GM19467 (cell line): ENCODE results near the gene SPAG5.

Experiments
- ATAC-seq: cut with Tn5 transposase; IDR thresholded peaks from one replicate; pipeline ENCODE4 v1.9.1; 2021; ENCODE audit warnings: mild to moderate bottlenecking, moderate library complexity; ENCODE audit not compliant: unreplicated experiment

The SPAG5 gene, protein sequence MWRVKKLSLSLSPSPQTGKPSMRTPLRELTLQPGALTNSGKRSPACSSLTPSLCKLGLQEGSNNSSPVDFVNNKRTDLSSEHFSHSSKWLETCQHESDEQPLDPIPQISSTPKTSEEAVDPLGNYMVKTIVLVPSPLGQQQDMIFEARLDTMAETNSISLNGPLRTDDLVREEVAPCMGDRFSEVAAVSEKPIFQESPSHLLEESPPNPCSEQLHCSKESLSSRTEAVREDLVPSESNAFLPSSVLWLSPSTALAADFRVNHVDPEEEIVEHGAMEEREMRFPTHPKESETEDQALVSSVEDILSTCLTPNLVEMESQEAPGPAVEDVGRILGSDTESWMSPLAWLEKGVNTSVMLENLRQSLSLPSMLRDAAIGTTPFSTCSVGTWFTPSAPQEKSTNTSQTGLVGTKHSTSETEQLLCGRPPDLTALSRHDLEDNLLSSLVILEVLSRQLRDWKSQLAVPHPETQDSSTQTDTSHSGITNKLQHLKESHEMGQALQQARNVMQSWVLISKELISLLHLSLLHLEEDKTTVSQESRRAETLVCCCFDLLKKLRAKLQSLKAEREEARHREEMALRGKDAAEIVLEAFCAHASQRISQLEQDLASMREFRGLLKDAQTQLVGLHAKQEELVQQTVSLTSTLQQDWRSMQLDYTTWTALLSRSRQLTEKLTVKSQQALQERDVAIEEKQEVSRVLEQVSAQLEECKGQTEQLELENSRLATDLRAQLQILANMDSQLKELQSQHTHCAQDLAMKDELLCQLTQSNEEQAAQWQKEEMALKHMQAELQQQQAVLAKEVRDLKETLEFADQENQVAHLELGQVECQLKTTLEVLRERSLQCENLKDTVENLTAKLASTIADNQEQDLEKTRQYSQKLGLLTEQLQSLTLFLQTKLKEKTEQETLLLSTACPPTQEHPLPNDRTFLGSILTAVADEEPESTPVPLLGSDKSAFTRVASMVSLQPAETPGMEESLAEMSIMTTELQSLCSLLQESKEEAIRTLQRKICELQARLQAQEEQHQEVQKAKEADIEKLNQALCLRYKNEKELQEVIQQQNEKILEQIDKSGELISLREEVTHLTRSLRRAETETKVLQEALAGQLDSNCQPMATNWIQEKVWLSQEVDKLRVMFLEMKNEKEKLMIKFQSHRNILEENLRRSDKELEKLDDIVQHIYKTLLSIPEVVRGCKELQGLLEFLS

DNA sequence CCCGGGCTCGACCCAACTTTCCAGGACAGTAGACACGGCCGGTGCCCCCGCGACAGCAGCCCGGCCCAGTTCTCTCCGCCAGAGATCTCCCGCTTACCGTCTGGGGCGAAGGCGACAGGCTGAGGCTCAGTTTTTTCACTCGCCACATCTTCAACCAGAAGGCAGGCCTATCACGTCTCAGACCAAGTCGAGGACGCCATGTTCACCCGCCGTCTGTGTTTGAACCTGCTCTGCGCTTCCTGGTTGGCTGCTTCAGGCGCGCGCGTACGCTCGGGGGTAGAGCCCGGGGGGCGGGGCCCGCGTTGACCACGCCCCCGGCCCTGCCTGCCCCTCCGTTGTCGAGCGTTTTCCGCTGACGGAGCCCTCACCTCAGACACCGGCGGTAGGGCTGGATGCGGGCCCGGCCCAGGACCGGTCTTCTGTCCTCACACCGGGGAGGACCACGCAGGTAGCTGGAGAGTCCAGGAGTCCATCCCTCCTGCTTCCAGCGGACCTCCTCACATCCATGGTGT, at the start of gene SPAG5:
Gene SPAG5 (minus strand): TSS at position 227 of the 512 bp plus-strand sequence. CDS start 79 bp downstream, at position 148.
- peak; percentile 78 for ATAC-seq

DNA sequence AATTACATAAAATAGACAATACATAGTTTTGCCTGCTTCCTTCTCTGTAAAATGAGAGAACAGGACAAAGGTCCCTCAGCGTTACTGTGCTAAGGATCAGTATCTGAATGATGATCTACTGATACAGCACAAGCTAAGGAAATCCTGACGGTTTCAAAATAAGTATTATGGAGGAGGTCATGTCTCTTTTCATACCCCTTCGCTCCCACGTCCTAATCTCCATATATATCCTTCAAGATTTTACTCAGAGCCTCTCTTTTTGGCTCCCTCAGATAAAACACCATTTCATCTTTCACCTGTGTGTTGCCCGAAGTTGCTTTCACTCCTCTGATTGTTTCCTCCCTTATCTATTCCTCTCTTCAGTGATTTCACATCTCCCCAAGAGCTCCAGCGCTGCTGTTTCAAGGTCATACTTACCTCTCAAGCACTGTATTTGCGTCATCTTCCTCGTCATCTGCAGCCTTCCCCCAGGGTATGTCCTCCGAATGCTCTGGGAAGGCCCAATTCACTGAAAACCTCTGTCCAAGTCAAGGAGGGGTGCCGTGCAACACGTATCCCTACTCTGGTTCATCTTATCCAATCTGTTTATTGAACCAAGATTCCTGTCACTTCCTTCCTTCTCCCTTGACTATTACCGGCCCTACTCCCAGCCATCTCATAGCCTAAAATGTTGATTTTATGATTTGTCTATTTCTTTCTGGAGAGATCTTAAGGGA, 47.4 kb upstream of the SPAG5 start:
- ATAC-seq: no peak

DNA sequence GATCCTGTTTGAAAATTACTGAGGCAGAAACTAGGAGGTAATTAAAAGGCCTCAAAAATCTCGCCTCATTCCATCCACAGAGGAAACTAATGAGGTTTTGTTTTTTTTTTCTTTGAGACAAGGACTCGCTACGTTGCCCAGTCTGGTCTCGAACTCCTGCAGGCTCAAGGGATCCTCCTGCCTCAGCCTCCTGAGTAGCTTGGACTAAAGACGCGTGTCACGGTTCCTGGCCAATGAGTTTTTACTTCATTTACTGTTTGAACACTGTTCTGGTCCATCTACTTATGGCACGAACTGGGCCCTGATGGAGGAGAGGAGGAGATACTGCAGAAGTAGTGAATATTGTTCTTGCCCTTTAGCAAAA, 46.7 kb upstream of the SPAG5 start:
- ATAC-seq: no peak

DNA sequence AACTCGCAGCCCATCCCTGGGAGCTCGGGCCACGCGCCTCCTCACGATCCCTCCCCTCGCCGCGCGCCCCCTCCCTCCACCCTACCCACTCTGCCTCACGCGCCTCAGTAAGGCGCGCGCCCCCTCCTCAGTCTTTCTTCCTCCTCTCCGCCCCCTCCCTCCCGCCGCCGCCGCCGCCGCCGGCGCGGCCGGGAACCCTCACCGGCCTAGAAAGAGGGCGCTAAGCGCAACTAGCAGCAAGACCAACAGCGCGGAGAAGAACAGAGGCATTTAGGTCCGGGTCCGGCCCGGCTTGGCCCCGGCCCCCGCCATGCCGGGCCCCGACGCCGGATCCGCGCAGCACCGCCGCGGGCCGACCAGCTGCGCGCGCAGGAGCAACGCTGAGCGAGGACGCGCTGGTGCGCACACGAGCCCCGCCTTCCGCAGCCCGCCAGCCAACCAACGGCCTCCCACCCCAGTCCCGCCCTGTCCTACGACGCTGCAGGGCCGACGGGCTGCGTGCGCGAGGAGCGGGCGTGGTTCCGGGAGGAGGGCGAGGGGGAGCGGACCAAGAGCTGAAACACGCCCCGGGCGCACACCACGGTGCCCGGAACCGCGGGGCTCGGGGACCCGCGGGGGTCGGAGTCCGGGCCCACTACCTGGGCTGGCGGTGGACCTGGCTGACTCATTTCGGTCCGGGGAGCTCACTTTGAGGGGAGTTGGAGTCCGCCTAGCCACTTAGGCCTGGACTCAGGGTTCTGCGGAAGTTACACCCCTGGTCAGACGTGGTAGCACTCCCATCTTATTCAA, 46.2 kb upstream of the SPAG5 start, which contains the start of gene BLTP2:
Gene BLTP2 (minus strand): TSS at position 372 of the 789 bp plus-strand sequence. CDS start 102 bp downstream, at position 270.
- ATAC-seq: peak; percentile 87

DNA sequence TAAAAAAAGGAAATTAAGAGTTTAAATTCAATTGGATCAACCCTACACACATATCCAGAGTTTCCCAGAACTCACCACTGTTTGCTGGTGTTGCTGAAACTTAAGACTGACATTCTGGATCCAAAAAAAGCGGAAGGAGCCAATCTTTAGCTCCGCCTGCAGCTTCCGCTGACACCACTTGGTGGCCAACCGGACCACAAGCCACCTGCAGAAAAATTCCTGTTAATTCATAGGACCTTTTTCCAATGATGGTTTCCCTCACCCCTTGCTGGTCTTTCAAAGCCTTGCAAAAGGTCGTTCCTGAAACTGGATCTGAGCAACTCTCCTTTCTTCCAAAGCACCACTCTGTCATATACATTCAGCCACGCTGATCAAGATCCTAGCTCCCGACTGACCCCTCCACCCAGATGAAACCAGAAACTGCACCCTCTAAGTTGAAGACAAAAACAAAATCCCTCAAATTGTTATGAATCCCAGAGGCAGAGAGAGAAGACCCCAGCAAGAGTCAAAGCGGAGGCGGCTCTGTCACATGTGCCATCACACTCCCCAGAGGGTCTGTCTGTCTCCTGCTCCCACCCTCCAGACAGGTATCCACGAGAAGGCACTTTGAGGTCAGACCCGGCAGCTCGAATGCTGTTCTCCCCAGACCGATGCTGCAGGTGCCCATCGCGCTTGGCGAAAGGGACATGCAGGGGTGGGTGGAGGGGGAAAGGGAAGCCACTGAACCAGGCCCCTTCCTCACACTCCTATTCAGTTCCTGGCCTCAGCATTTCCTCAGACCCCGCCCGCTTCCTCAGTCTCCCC, 45.4 kb upstream of the SPAG5 start:
- no peak for ATAC-seq

DNA sequence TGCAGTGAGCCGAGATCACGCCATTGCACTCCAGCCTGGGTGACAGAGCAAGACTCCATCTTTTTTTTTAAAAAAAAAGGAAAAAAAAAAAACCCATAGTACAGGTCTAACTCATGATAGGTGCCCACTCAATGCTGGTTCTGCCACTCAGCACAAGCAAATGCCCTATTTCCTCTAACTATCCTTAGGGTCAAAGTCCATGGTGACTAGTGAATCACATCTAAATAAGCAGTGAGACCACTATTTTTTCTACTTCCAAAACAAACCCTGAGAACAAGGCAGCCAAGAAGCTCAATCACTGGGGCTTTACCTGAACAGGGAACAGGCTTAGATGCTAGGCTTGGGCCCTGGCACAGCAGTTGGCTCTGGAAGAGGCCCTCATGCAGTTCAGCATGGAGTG, 42.8 kb upstream of the SPAG5 start:
- no peak for ATAC-seq

DNA sequence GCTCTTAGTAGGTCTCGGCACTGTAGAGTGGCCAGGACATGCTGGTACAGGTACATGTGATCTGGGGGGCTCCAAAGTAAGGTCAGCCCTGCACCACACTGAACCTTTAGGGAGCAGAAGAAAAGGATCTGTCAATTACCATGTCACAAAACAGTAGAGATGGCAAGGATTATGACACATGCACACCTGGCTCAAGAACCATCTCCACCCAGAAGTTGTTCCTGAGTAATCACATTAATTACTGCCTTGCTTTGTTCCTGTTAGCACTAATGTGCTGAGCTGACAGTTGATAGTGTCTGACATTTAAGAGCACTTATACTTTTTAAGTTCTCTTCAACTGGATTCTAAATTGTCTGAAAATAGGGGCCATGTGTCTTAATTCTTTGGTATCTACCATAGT, 36.7 kb upstream of the SPAG5 start:
- no peak for ATAC-seq

DNA sequence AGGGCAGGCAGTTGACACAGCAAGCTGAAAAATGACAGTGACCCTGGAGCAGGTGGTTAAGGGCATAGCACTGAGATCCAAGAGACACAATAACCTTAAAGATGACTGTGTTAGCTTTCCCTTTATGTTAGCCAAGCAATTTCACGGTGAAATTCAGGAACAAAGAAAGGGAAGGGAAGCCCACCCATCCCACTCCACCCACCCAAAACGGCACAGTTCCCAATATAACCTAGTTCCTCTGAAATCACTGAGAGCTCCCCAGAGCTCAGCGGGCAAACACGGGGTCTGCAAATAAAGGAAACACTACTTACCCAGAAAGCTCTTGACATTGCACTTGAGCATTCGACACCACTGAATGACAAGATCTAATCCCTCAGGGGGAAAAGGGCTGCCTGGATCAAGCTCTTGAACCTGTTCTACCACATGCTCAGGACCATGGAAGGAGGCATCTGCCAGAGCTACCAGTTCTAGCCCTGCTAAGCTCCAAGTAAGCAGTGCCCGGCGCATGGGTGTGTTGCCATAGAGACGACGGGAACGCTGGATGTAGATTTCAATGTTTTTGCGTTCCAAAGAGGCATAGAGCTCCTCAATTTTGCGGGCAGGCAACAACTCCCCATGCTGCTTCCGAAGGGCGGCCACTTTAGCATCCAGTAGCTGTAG, 35.5 kb upstream of the SPAG5 start:
- no peak for ATAC-seq

DNA sequence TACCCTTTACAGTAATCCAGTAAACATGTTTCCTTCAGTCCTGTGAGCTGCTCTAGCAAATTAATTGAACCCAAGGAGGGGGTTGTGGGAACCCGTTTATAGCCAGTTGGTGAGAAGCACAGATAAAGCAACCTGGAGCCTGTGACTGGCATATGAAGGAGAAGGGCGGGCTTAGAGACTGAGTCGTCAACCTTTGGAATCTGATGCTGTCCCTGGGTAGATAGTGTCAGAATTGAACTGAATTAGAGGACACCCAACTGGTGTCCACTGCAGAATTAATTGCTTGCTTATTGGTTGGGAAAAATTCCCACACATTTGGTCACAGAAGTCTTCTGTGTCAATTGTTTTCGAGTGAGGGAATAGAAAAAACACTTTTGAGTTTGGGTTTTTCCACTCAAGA, 28.0 kb upstream of the SPAG5 start:
- ATAC-seq: no peak

DNA sequence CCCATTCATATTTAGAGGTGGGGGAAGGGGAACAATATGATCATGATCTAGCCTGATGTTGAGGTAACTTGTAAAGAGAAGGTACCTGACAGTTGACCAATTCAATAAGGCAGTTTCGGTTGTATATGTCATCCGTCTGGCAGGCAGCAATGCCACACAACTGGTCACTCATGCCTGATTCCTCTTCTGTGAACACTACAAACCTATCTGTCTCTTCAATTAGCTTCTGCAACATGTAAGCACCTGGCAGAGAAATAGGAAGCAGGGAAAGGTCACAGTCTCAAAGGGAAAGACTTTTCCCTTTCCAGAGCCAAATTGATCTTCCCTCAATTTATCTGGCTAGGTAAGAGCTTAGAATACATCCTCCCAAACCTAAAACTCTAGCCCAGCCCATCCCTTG, 25.3 kb upstream of the SPAG5 start:
- ATAC-seq: no peak

DNA sequence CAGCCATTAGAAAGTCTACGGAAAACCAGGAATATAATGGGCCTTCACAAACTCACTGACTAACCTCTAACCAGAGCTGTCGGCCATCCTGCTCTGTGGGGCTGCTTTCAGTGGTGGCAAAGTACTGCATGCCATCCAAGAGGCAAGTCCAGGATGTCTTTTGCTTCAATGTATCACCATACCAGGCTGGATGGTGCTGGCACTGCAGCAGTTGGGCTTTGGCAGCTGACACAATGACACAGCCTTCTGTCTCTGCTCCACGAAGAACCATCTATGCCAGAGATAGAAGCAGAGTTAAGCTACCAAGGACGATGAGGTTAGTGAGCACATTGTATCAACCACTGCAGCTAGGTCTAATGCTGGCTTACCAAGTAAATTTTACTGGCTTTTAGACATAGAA, 24.9 kb upstream of the SPAG5 start:
- ATAC-seq: no peak

DNA sequence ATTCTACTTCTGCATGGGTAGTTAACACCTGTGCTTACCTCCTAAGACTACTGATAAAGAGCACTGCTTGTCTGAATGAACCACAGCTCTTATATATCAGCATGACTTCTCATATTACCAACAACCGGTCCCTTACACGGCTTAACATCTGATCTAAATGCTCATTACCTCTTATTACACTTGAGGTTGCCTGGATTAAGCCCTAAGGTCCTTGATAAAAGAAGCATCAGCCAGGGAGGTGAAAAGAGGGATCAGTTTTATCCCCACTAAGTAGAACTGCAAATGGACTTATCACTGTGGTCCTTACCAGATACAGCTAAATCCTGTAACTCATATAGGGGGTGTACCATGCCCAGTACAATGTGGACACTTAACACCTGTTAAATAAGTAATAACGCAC, 23.4 kb upstream of the SPAG5 start:
- ATAC-seq: no peak

DNA sequence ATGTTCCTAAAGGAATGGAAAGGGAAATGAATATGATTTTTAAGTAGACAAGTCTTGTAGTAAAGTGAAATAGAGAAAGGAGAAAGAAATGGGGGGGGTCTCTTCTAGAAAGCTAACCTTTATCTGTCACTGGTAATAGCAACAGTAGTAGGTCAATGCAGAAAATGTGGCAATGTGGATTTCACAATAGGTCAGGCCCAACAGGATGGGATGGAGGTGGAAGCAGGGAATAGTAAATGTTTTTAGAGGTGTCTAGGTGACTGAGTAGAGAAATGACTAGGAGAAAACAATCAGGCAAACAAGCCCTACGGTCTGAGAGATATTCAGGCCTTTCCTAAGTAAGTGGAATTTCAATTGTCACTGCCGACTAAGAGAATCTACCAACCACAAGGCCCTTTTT, 21.2 kb upstream of the SPAG5 start:
- no peak for ATAC-seq

DNA sequence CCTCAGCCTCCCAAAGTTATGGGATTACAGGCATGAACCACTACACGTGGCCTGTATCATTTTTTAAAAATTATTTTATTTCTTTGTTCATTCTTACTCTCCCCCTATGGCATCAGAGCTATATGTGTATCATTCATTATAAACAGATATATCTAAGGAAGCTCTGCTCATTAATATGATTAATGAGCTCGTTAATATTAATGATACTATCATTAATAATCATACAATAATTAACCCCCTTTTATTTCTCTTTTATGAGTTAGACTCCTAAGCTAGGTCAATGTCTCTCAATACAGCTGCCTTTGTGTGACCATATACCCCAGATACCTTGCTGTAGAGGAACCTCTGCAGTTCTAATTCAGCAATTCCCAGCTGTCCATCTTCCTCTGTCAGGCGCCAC, 19.6 kb upstream of the SPAG5 start:
- ATAC-seq: no peak

DNA sequence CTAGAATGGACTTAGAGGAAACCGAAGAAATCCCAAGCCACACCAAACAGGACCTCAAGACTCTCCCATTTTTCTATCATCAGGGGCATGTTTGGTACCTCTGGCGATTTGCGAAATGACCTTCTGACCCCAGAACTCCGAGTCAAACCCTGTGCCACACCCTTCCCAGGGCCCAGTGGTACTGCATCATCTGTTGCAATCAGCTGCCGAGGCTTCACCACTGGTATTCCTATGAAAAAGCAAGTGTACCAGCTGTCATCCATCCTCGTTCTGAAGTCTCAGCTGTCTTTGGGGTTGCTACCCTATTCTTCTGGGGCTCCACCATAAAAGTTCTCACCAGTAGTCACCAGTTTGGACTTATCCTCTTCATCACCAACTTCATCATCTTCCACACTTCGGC, 17.5 kb upstream of the SPAG5 start:
- ATAC-seq: no peak

DNA sequence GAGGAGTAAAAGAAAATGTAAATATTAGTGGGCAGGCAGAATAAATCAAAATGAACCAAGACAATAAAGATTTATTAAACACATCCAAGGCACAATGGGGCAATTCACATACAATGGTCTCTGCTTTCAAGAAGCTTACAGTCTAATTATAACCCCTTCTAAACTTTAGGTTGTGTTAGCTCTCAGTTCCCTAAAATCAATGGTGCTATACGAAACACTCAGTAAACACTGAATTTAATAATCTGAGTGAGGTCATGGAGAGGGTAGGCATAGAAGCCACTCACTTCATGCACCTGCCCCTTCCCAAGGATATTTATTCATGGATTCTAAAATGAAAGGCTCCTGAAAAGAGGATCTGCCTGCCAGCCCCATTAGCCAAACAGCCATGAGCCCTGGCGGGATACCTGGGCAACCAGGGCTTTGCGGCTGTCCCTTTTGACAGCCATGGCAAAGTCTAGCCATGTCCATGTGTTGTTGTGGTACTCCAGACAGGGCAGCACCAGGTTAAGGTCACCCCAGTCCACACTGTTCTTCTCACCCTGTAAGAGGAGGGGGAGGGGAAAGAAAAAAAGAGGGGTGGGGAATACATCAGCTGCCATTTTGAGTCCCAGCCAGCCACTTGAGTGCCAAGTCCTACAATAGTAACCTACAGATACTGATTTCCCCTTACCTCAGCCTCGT, 16.6 kb upstream of the SPAG5 start:
- ATAC-seq: no peak

DNA sequence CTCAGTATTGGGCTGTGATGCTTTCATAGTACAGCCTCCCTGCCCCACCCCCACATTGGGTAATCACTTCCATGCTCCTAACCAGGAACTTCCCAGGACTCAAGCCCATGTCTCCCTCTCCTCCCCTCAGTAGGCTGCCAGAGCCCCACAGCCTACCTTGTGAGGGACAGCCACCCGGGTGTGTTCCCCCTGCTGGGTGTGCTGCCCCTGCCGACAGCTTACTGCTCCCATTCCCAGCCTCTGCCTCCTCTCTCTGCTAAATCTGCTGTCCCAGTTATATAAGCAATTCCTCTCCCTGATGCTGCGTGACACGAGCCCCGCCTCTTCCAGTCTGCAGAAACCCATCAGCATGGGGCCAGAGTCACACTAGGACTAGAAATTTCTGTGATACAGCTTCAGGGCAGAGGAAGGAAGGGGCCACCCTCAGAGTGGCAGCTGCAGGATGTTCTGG, 15.1 kb upstream of the SPAG5 start, which contains the start of gene RSKR:
Gene RSKR (minus strand): TSS at position 255 of the 451 bp plus-strand sequence. CDS start 24 bp downstream, at position 231.
- ATAC-seq: no peak
